ENCODE measurements around the gene GPR160.

- TF ChIP-seq POLR2A (IDR thresholded peaks at IDR 0.05) (no peak), CTCF (IDR thresholded peaks at IDR 0.05) (no peak), EP300 (IDR thresholded peaks at IDR 0.05) (no peak), POLR2AphosphoS5 (IDR thresholded peaks at IDR 0.05) (no peak)
Observed at GRCh38 chr3:170058127-170058526, 20.3 kb downstream of the GPR160 start.

Measured in stomach (tissue), 4 donors.